ENCODE results near the gene MED10.

DNA sequence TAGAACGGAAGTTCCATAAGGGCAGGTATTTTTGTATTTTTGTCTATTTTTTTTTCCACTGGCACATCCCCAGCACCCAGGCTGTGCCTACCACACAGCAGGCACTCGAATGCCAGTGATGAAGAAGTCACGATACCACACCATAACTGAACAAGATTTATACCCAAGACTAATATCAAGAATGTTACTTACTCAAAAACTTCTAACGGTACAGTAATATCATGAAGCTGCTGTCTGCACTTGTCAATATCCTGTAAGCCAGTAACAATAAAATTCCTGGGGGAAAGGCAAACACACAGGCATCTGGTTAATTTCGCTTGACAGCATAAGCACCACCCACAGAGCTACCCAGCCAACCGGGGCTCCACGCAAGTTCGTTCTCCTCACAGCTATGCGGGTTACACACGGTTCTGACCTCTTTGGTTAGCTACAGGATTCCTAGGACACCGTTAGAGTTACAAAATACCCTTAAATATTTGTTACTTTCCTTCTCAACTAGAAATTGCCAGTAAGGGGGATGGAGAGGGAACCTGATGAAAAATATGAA lies 1.3 kb downstream of the MED10 start:
- TF ChIP-seq ZC3H10 (CRISPR knock-in tag; IDR thresholded peaks at IDR 0.05) (no peak), CSDC2 (CRISPR knock-in tag; IDR thresholded peaks at IDR 0.05) (no peak), CREB5 (CRISPR knock-in tag; IDR thresholded peaks at IDR 0.05; ENCODE audit: low read depth) (no peak), ZNF8 (CRISPR knock-in tag; IDR thresholded peaks at IDR 0.05) (no peak), ZNF70 (CRISPR knock-in tag; IDR thresholded peaks at IDR 0.05) (no peak), ZFP3 (CRISPR knock-in tag; IDR thresholded peaks at IDR 0.05) (no peak), ARNTL (CRISPR knock-in tag; IDR thresholded peaks at IDR 0.05; ENCODE audit: borderline replicate concordance, low read depth) (no peak), BACH2 (CRISPR knock-in tag; IDR thresholded peaks at IDR 0.05; ENCODE audit: borderline replicate concordance) (no peak), ISL1 (CRISPR knock-in tag; IDR thresholded peaks at IDR 0.05) (no peak), ESRRG (CRISPR knock-in tag; IDR thresholded peaks at IDR 0.05) (no peak)
- TF ChIP-seq, protein P1, sequence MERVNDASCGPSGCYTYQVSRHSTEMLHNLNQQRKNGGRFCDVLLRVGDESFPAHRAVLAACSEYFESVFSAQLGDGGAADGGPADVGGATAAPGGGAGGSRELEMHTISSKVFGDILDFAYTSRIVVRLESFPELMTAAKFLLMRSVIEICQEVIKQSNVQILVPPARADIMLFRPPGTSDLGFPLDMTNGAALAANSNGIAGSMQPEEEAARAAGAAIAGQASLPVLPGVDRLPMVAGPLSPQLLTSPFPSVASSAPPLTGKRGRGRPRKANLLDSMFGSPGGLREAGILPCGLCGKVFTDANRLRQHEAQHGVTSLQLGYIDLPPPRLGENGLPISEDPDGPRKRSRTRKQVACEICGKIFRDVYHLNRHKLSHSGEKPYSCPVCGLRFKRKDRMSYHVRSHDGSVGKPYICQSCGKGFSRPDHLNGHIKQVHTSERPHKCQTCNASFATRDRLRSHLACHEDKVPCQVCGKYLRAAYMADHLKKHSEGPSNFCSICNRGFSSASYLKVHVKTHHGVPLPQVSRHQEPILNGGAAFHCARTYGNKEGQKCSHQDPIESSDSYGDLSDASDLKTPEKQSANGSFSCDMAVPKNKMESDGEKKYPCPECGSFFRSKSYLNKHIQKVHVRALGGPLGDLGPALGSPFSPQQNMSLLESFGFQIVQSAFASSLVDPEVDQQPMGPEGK (CRISPR knock-in tag; IDR thresholded peaks at IDR 0.05; ENCODE audit: borderline replicate concordance) = no peak
